ENCODE results near the gene TTC6.

The TTC6 gene

DNA sequence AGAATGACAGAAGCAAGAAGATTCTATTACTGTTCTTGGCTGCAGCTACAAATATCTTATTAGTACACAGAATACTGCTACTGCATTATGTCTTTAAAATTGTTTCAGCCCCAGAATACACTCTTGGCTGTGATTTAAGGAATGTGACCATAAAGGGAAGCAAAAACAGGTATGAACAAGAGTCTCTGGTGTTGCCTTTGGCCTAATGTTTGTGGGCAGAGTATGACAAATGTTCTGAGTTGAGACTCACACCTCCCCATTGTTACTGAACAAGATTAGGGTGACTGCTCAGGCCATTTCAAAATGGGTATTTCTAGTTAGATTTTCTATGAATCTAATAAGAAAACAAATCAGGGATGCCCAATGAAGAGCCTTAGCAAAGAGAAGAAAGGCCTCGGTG is 28.5 kb downstream of the TTC6 start:
- no peak for DNase-seq (ENCODE audit: low read depth in 2 of 2)

DNA sequence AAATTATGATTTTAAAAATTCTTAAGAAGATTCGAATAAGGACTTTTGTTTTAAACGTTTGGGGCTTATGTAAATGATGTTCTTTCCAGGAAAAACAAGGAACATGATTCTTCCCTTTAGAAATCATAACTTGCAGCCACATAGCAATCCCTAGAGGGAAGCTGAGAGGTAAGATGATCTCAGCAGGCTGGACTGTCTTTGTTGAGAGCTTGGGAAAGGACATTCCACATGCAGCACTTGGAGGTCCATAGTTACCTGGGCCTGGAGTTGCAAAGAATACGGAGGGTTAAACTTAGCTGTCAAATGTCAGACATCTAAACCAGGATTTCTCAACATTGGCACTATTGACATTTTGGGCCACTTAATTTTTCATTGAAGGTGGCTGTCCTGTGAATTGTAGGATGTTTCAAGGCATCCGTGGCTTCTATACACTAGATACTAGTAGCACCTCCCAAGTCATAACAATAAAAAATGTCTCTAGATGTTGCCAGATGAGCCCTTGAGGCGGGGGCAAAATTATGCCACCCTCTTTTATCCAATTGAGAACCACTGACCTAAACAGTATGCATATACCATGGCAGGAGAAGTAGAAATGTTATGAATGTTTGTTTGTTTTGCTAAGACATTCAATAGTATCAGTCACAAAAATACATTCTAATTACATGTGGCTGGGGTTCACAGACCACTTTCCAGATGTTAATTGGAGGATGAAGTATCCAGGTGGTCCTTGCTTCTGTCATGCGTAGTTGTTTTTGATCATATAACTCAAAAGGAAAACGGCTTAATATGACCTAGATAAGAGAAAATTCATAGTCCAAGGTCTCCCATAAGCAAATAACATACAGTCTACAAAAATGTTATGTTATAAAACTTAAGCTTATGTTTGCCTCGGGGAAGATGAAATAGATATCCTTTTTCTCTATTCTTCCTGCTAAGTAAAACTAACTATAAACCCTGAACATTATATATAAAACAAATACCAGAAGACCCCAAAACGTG is 30.5 kb downstream of the TTC6 start:
- no peak for DNase-seq (ENCODE audit: low read depth in 2 of 2)

DNA sequence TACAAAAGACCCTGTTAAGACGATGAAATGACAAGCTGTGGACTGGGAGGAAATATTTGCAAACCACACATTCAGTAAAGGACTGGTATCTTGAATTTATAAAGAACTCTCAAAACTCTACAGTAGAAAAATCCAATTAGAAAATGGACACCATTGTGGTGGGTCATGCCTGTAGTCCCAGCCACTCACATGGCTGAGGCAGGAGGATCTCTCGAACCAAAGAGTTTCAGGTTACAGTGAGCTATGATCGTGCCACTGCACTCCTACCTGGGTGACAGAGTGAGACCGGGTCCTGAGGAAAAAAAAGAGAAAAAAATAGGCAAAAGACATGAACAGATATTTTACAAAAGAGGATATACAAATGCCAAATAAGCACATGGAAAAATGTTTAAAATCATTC is 41.9 kb downstream of the TTC6 start:
- no peak for DNase-seq (ENCODE audit: low read depth in 2 of 2)

DNA sequence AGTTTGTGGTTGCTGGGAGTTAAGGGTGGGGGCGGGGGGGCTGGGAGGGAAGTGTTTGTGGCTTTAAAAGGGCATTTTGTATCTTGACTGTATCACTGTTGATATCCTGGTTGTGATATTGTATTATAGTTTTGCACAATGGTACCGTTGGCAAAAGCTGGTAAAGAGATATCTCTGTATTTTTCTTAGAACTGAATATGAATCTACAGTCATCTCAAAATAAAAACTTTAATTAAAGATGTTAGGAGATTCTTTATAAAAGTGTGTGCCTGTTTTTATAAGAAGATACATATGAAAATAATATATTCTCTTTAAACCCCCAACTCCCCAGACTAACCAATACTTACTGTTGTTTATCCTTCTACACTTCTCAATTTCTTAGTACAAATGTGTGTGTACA is 43.2 kb downstream of the TTC6 start:
- no peak for DNase-seq (ENCODE audit: low read depth in 2 of 2)

DNA sequence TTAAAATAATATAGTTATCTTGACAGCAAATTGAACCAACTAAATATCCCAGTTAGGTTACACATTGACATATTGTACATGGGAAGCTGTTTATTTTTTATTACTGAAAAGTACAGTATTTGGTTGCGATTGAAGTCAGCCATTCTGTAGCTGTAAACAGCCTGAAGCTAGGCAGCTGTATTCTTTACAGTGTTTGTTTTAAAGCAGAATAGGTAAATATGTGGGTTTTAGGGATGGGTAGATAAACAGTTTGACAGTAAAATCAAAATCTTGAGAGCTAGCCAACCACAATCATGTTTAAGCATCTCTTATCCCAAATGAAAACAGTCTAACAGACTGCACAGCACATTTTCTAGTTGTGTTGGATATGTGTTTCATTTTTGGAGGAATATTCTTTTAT is 45.7 kb downstream of the TTC6 start:
- DNase-seq (ENCODE audit: low read depth in 2 of 2) = no peak

DNA sequence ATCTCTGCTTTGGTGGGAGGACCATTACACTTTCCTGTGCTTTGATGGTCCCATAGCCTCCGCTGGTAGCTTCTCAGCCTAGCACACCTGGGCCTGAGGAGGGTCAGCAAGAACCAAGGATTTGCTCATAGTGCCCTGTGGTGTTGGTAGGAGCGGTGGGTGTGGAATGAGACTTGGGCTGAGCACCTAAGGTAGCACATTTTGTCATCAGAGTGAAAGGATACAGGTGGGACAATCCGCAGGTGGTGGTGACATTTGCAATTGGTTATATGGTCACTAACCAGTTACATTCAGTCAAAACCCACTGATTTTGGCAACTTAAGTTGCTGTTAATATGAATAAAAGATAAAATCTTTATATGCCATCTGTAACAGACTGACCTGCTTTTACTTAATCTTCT is 46.7 kb downstream of the TTC6 start:
- DNase-seq (ENCODE audit: low read depth in 2 of 2) = no peak

DNA sequence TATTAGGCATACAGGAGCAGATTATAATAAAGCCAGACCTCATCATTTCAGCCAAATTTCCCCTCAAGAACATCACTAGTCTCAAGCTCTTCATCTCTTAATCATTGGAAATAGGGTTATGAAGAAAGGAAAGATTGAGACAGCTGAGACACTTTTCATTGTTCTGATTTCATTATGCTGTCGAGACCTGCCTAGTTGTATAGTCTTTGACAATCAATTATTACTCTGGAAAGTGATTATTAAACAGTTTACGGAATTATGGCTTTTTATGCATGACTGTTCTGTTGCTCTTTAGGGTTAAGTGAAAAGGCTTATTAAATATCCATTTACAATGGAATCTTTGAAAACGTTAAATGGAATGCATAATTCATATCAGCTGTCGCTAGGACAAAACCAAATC is 48.3 kb downstream of the TTC6 start:
- no peak for DNase-seq (ENCODE audit: low read depth in 2 of 2)

Data from stimulated activated CD8-positive, alpha-beta memory T cell treated with anti-CD3 and anti-CD28 coated beads, Interleukin-2, amount 100 ng/mL, for 48 hours (primary cell).